ENCODE measurements around the gene TEAD1. TPM values are rescaled to one million over a fixed set of nuclear protein-coding genes. Genes with fewer than 3 reads are reported as not detected.
A peak's percentile ranks its signal among the peaks of the same experiment; 100 is the strongest.

The TEAD1 gene
- total and polyA plus RNA-seq, 8 donors, result 5.9 to 35.1 (median 22.0) TPM

DNA sequence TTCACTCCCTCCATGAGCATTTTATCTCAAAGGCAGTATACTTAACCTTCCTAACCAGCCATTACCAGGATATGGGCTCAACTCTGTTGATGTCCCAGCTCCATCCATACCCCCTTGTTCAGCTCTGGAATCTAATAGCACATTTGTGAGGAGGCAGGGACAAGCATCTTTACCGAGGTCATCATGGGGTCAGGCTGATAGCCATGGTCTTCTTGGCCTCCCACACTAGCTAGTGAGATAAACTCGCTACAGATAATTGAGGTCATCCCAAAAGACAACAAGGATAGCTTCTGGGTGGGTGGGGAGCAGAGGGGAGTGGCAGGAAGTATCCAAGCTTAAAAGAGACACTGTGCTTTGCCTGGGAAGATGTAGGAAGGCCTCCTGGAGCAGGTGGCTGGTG is 193.3 kb downstream of the TEAD1 start:
- FAIRE-seq, result no peak
- Histone ChIP-seq H3K36me3 (no peaks in the 10 kb centered on the region), H3K27ac (no peak overlapping the region), H3K9me3 (no peaks in the 10 kb centered on the region), H3K4me3 (no peak overlapping the region), H3K4me1 (peaks cover 0 to 8% (median 3%) of the 10 kb centered on the region in 3 donors), H3K27me3 (no peaks in the 10 kb centered on the region)
- intact Hi-C loops (cut with DNase I), result no loop called here
- TF ChIP-seq, protein P1, sequence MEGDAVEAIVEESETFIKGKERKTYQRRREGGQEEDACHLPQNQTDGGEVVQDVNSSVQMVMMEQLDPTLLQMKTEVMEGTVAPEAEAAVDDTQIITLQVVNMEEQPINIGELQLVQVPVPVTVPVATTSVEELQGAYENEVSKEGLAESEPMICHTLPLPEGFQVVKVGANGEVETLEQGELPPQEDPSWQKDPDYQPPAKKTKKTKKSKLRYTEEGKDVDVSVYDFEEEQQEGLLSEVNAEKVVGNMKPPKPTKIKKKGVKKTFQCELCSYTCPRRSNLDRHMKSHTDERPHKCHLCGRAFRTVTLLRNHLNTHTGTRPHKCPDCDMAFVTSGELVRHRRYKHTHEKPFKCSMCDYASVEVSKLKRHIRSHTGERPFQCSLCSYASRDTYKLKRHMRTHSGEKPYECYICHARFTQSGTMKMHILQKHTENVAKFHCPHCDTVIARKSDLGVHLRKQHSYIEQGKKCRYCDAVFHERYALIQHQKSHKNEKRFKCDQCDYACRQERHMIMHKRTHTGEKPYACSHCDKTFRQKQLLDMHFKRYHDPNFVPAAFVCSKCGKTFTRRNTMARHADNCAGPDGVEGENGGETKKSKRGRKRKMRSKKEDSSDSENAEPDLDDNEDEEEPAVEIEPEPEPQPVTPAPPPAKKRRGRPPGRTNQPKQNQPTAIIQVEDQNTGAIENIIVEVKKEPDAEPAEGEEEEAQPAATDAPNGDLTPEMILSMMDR (IDR thresholded peaks at IDR 0.05), result no peak
- 75 to 78% methylated on average over 2 of the region's 2 CpGs for WGBS, 2 donors
- ATAC-seq, result no peak
- no peak for DNase-seq

DNA sequence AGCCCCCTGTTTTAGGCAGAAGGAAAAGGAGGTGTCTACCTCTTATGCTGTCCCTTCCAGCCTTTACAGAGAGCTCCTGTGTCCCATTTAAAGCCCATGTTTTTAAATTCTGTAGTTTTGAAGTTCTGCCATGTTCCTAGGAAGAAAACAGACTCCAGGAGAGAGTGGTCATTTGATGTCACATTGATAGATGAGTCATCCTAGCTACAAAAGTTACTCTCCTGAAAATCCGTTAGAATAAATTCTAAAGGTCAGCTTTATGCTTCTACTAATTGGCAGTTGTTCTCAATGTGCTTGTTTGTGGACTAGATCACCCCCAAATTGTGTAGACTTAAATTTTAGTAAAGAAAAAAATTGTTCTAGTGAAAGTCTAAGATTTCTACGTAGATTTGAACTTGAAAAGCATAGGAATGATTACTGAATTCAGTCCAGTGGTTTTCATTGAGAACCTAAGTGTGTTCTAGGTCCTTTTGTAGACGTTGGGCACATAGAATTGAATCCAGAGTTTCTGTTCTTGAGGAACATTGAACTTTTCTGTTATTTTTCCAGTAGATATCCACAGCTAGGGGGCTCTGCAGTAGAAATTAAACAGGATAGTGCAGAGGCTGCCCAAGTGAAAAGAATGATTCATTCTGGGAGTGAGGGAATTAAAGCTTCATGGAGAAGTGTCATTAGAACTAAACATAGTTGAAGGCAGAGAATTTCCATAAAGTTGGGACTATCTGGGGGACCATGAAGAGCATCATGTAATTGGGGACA is 194.3 kb downstream of the TEAD1 start:
- Histone ChIP-seq H3K9me3 (no peaks in the 10 kb centered on the region), H3K4me3 (no peak overlapping the region), H3K27ac (no peak overlapping the region), H3K27me3 (no peaks in the 10 kb centered on the region), H3K4me1 (peaks cover 0 to 8% (median 3%) of the 10 kb centered on the region in 3 donors), H3K36me3 (no peaks in the 10 kb centered on the region)
- 79 to 84% methylated on average over 3 of the region's 3 CpGs for WGBS, 2 donors
- no peak for DNase-seq
- peak in 1 of 4 donors; percentile 33 for ATAC-seq
- intact Hi-C loops (cut with DNase I), result no loop called here
- no peak for FAIRE-seq
- TF ChIP-seq, protein P1 (IDR thresholded peaks at IDR 0.05), result no peak

DNA sequence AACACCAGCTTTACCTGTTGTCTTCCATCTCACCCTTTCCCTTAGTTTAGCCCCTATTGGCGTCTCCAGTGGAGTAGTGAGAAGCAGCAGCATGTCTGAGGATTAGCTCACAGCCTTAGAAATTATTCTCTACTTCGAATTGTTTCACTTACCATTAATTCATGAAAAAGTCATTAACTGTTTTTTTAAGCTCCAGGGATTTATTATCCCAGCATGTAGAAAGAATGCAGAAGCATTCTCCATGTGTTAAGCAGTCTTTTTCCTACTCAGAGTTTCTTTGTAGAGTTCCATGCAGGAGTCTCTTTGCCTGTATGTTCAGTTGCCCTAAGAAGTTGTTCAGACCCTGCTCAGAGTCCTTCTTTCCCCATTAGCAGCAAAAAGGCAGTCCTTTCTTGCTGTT is 197.0 kb downstream of the TEAD1 start:
- FAIRE-seq (no peak), DNase-seq (no peak), ATAC-seq (no peak)
- intact Hi-C loops (cut with DNase I), result no loop called here
- Histone ChIP-seq H3K4me3 (no peak overlapping the region), H3K4me1 (no peaks in the 10 kb centered on the region), H3K27me3 (no peaks in the 10 kb centered on the region), H3K9me3 (no peaks in the 10 kb centered on the region), H3K27ac (no peak overlapping the region), H3K36me3 (no peaks in the 10 kb centered on the region)
- TF ChIP-seq, protein P1 (IDR thresholded peaks at IDR 0.05), result no peak
- 68 to 73% methylated on average over 2 of the region's 2 CpGs for WGBS, 2 donors

DNA sequence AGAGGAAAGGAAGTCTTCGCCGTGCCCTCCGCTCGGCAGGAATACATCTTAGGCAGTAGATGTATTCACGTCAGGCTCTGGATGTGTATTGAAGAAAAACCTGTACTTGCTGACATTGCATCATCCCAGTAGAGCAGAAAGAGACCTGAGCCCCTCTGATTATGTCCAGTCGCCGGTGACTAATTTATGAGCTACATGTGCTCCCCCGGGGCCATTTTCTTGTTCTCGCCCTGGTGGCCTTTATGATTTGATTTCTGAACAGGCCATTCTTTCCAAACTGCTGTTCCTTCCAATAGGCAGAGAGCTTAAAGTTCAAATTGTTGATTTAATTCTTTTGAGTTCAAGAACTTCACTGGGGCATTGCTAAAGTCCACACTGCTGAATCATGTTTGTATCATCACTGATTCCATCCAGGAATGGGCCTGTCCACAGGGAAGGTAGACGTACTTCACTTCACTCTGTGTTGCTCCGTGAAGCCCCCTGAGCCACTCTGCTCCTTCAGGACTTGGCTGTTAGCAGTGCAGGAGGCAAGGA is 197.6 kb downstream of the TEAD1 start:
- WGBS, 2 donors, result 96 to 97% methylated on average over 11 of the region's 11 CpGs
- no peak for FAIRE-seq
- Histone ChIP-seq H3K27ac (no peak overlapping the region), H3K9me3 (no peaks in the 10 kb centered on the region), H3K4me1 (no peaks in the 10 kb centered on the region), H3K27me3 (no peaks in the 10 kb centered on the region), H3K4me3 (no peak overlapping the region), H3K36me3 (no peaks in the 10 kb centered on the region)
- intact Hi-C loops (cut with DNase I), result no loop called here
- no peak for ATAC-seq
- DNase-seq, result no peak
- TF ChIP-seq, protein P1 (IDR thresholded peaks at IDR 0.05), result no peak

DNA sequence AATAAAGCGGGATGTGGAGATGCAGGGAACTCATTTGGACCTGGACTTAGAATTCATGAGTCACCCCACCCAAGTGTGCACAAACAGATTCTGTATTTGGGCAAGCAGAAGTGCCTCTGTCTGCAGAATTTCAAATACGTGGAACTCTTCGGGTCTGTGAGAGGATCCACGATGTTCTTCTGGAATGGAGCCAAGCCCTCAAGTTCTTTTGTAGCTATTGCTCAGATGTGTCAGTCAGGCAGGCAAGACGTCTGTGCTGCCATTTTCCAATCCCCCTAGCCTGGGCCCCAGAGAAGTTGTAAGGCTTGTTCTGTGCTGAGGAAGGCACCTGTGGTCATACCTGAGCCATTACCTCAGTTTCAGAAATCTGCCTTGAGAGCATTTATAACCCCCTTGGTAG is 202.1 kb downstream of the TEAD1 start:
- intact Hi-C loops (cut with DNase I), result no loop called here
- FAIRE-seq (no peak), ATAC-seq (no peak), DNase-seq (no peak)
- WGBS, 2 donors, result 92 to 96% methylated on average over 5 of the region's 5 CpGs
- no peak overlapping the region for H3K4me3 ChIP-seq
- no peaks in the 10 kb centered on the region for H3K9me3 ChIP-seq
- no peak overlapping the region for H3K27ac ChIP-seq
- no peaks in the 10 kb centered on the region for H3K36me3 ChIP-seq
- TF ChIP-seq, protein P1 (IDR thresholded peaks at IDR 0.05), result no peak
- H3K4me1 ChIP-seq, result no peaks in the 10 kb centered on the region
- H3K27me3 ChIP-seq, result no peaks in the 10 kb centered on the region
